Measurements from ENCODE around the gene DYRK1A.

GRCh38 chr21:37367703-37368540 lies 1.3 kb downstream of the DYRK1A start:
- TF ChIP-seq POLR2AphosphoS5 (IDR thresholded peaks at IDR 0.05; ENCODE audit: borderline replicate concordance, low read depth, low read length) (no peak), EZH2 (IDR thresholded peaks at IDR 0.05) (no peak), FOXP2 (optimal IDR thresholded peaks at IDR 0.05; ENCODE audit: control extremely low read depth, extremely low read length, insufficient read depth) (no peak)
